Stimulated activated naive CD8-positive, alpha-beta T cell treated with anti-CD3 and anti-CD28 coated beads, Interleukin-15, Interleukin-2, amounts not matched to agents 100 ng/mL and 50 ng/mL, for 24 hours (primary cell): Measurements from ENCODE around the gene RRP8.
A peak's percentile ranks its signal among the peaks of the same experiment; 100 is the strongest.

ENCODE experiments used
- H3K27ac Mint-ChIP-seq: one replicate; pipeline ENCODE4 v1.8.0; 2021; ENCODE audit warnings: mild to moderate bottlenecking, mixed read lengths
- H3K27me3 Mint-ChIP-seq: one replicate; pipeline ENCODE4 v1.8.0; 2021; ENCODE audit warnings: mixed read lengths
- H3K36me3 Mint-ChIP-seq: one replicate; pipeline ENCODE4 v1.8.0; 2021; ENCODE audit warnings: low read depth, mixed read lengths
- H3K4me1 Mint-ChIP-seq: one replicate; pipeline ENCODE4 v1.8.0; 2021; ENCODE audit warnings: low read depth, mixed read lengths
- H3K4me3 Mint-ChIP-seq: one replicate; pipeline ENCODE4 v1.8.0; 2021; ENCODE audit warnings: mild to moderate bottlenecking, mixed read lengths
- H3K9me3 Mint-ChIP-seq: one replicate; pipeline ENCODE4 v1.8.0; 2021; ENCODE audit warnings: mixed read lengths

Gene RRP8

DNA sequence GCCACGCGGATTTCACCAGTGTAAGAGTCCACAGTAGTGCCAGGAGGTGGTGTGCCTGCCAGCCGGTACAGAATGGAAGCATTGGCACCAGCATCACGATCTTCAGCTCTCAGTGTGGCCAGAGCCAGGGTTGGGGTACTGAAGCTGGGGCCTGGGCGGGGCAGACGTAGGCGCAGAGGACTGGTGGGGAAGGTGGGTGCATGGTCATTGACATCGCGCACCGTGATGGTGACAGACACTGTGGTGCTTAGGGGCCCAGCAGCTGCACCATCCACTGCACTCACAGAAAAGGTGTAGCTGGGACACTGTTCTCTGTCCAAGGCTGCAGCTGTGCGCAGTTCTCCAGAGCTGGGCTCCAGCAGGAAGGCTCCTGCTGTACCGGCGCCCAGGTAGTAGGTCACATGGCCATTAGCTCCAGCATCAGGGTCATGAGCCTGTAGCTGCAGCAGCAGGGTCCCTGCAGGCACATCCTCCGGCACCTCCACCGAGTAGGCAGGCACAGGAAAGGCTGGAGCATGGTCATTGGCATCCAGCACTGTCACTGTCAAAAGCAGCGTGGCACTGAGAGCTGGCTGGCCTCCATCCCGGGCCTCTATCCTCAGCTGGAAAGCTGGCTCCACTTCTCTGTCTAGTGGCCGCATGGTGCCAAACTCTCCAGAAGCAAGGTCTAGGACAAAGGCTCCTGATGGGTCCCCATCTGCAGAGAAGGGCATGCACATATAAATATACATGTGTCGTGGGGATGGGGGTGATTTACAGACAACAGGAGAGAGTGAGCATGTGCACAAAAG lies 23.8 kb upstream of the RRP8 start:
- peak overlapping the region; percentile 58 for H3K27ac Mint-ChIP-seq
- H3K27me3 Mint-ChIP-seq, result no peaks in the 10 kb centered on the region
- peaks cover 16% of the 10 kb centered on the region for H3K4me1 Mint-ChIP-seq
- H3K36me3 Mint-ChIP-seq, result no peaks in the 10 kb centered on the region
- H3K9me3 Mint-ChIP-seq, result no peaks in the 10 kb centered on the region
- H3K4me3 Mint-ChIP-seq, result no peak overlapping the region

DNA sequence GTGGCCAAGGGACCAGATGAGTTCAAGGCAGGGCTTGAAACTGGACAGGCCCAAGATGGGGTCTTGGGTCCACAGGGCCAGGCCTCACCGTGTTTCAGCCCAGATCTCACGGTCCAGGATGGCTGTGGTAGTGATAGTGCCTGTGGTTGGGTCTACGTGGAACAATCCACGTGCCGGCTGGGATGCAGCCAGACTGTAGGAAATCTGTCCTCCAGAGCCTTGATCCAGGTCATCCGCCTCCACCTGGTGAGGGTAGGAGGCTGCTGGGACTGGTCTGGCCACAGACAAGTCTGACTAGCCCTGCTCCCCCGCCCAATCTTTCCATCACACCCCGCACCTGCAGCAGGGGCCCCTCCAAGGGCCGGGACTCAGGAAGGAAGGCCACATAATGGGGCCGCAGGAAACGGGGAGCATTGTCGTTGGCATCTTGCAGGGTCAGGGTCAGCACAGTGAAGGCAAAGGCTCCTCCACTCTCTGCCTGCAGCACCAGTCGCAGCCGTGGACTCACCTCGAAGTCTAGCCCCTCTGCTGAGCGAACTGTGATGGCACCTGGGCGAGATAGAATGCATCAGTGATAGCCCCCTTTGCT lies 22.5 kb upstream of the RRP8 start:
- no peaks in the 10 kb centered on the region for H3K36me3 Mint-ChIP-seq
- peaks cover 16% of the 10 kb centered on the region for H3K4me1 Mint-ChIP-seq
- no peaks in the 10 kb centered on the region for H3K9me3 Mint-ChIP-seq
- no peaks in the 10 kb centered on the region for H3K27me3 Mint-ChIP-seq
- no peak overlapping the region for H3K27ac Mint-ChIP-seq
- no peak overlapping the region for H3K4me3 Mint-ChIP-seq

DNA sequence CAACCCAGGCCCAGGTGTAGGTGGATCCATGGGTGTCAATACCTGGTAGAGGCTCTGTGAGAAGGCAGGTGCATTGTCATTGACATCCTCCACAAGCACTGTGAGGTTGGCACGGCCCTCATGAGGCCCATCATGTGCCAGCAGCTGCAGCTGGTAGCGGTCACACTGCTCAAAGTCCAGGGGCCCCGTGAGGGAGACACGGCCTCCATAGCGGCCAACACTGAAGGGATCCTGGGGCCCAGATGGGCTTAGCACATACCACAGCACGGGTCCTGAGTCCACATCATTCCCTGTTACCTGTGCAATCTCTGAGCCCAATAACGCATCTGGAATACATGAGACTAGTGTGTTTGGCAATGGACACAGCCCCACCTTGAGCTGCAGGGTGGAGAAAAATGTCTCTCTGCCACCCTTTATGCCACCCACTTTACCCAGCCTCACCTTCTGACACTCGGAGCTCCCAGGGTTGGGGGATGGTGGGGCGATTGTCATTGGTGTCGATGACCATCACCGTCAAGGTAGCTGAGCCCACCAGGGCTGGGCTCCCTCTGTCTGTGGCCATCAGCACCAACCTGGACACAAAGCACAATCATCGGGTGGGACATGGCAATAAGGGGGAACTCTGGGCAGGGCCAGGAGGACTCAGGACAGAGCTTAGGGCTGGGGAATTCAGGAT lies 21.9 kb upstream of the RRP8 start:
- no peak overlapping the region for H3K4me3 Mint-ChIP-seq
- H3K36me3 Mint-ChIP-seq, result no peaks in the 10 kb centered on the region
- H3K4me1 Mint-ChIP-seq, result peaks cover 16% of the 10 kb centered on the region
- H3K27ac Mint-ChIP-seq, result no peak overlapping the region
- no peaks in the 10 kb centered on the region for H3K9me3 Mint-ChIP-seq
- no peaks in the 10 kb centered on the region for H3K27me3 Mint-ChIP-seq

DNA sequence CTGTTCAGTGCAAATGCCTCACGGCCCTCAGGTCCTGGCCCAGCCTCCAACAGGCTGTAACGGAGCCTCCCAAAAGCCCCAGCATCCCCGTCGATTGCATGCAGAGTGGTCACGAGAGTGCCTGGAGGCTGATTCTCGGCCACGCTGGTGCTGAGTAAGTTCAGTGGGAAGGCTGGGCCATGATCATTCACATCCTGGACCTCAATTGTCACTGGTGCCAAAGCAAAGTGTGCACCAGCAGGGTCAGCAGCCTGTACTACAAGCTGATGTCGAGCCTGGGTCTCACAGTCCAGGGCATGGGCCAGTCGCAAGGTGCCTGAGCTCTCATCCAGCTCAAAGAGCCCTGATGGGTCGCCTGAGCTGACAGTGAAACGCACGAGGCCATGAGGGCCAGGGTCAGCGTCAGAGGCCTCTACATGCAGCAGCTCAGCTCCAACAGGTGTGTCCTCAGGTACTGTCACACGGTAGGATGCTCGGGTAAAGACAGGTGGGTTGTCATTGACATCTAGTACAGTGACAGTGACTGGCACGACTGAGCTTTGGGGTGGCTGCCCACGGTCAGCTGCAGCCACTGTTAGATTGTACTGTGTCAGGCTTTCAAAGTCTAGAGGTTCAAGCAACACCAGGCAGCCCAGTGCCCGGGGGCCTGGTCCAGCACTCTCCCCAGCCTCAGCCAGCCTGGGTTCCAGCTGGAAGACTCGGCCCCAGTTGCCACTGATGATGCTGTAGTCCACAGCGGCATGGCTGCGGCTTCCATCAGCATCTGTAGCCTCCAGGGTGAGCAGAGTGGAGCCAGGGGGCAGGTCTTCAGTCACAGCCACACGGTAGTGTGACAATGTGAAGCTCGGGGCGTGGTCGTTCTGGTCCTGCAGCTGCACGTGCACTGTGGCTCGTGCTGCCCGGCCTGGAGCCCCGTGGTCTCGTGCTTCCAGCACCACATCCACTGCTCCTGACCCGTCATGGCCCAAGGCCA lies 20.3 kb upstream of the RRP8 start:
- Mint-ChIP-seq H3K27ac (no peak overlapping the region), H3K27me3 (no peaks in the 10 kb centered on the region), H3K9me3 (no peaks in the 10 kb centered on the region), H3K4me3 (no peak overlapping the region), H3K4me1 (peaks cover 16% of the 10 kb centered on the region), H3K36me3 (no peaks in the 10 kb centered on the region)

DNA sequence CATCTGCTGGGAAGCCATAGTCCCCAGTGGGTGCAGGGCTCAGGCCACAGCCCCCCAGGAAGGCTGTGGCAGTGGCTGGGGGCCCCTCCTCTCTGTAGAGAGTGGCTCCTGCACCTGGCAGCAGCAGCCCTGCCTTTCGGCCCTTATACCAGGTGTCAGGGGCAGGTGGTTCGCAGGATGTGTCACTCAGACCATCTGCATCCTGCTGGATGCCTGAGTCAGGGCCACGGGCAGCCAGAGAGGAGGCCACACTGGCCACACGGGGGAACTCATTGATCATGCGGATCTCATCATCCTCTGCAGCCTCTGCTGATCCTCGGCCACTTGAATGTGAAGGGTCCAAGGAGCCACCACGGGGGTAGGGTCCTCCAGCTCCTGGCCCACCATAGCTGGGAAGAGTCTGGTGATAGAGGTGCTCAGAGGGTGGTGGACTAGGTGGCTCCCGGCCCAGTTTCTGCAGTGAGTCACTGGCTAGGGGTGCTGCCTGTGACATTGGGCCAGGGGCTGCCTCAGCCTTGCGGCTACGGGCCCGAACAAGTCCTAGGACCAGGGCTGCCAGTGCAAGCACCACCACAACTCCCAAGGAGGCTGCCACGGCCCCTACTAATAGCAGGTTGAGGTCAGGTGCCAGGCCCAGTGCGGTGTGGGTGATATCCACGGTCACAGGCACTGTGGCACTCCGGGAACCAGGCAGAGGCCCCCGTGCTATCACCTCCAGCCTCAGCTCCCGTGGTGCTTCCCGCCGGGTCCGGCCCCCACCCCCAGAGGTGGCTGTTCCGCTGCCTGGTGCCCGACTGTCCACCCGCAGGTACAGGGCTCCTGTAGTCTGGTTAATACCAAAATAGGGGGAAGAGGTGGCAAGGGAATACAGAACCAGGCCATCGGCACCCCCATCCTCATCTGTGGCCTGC lies 19.1 kb upstream of the RRP8 start:
- no peaks in the 10 kb centered on the region for H3K27me3 Mint-ChIP-seq
- no peak overlapping the region for H3K27ac Mint-ChIP-seq
- peaks cover 10% of the 10 kb centered on the region for H3K4me1 Mint-ChIP-seq
- no peaks in the 10 kb centered on the region for H3K36me3 Mint-ChIP-seq
- H3K4me3 Mint-ChIP-seq, result no peak overlapping the region
- H3K9me3 Mint-ChIP-seq, result no peaks in the 10 kb centered on the region

DNA sequence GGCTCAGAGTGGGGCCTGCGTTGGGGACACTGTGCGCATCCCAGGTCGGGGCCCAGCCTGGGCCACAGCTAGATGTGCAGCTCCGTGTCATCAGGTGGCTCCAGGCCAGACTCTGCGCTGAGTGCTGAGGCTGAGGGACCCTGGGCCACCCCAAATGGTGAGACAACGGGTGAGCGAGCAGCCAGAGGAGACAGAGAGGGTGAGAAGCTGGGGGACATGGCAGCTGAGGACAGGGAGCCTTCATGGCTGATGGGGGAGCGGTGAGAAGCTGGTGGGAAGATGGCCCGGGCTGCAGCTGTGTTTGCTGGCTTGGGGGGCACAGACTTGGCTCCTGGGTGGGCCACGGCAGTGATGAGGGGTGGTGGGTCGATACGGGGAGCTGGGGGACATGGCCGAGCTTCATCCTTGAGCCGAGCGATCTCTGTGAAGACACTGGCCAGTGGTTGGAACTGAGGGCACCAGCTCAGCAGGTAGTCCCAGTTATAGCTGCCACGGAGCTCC lies 18.3 kb upstream of the RRP8 start:
- H3K4me3 Mint-ChIP-seq, result no peak overlapping the region
- no peak overlapping the region for H3K27ac Mint-ChIP-seq

DNA sequence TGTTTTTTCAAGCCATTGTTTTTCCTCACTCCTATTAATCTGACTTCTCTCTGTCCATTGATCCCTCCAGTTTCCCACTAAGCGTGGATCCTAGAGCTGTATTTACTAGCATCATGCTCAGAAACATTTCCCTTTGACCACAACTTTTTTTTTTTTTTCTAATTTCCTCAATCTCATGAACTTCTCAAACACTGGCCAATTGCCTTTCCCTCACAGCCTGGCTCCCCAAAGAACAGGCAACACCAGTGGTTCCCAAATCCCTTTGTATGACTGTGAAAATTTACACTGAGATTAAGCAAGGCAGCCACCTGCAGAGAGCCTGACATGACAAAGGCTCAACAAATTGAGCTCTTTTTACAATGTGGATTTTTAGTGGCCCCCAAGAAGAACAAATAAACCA lies 17.2 kb upstream of the RRP8 start:
- peaks cover 5% of the 10 kb centered on the region for H3K36me3 Mint-ChIP-seq
- H3K27ac Mint-ChIP-seq, result no peak overlapping the region
- no peaks in the 10 kb centered on the region for H3K27me3 Mint-ChIP-seq
- no peak overlapping the region for H3K4me3 Mint-ChIP-seq
- H3K9me3 Mint-ChIP-seq, result no peaks in the 10 kb centered on the region
- H3K4me1 Mint-ChIP-seq, result peaks cover 10% of the 10 kb centered on the region

More for the DNA sequence above, 18.3 kb upstream of the RRP8 start:
- Mint-ChIP-seq H3K36me3 (no peaks in the 10 kb centered on the region), H3K27me3 (no peaks in the 10 kb centered on the region), H3K9me3 (no peaks in the 10 kb centered on the region), H3K4me1 (peaks cover 4% of the 10 kb centered on the region)

DNA sequence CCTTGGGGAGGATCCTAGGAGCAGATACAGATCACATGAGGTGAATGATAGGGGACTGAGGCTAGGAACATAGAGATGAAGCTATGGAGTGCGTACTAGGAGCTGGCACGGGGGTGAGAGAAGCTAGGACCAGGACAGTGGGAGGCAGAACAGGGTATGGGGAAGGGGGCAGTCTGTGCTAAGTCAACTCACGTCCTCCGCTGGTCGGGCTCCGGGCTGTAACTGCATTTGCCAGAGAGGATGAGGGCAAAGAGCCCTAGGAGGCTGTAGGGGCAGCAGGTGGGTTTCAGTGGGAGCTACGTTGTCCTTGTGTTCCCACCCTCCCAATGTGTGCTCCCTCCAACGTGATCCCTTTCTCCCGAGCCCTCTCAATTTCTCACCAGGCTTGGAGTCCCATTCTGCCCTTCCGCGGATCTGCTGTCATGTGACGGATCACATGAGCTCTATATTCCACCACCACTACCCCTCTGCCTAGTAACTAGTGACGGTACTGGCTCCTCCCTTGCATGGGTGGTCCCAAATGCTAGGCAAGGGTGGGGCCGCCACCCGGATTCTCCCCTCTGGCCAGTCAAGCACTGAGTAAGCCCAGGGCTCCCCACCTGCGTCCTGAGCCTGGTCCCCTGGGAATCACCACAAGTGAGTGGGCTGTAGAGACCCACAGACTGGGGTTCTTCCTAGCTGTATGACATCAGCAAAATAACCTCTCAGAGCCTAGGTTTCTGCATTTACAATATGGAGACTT lies 15.8 kb upstream of the RRP8 start, which contains the start of gene TPP1:
Gene TPP1 (minus strand): TSS at position 419 of the 742 bp plus-strand sequence. CDS start 22 bp downstream, at position 397.
- Mint-ChIP-seq H3K36me3 (peaks cover 11% of the 10 kb centered on the region), H3K27me3 (no peaks in the 10 kb centered on the region), H3K4me3 (no peak within 1 kb of the TSS), H3K4me1 (peaks cover 11% of the 10 kb centered on the region), H3K9me3 (no peaks in the 10 kb centered on the region), H3K27ac (no peak within 1 kb of the TSS)

DNA sequence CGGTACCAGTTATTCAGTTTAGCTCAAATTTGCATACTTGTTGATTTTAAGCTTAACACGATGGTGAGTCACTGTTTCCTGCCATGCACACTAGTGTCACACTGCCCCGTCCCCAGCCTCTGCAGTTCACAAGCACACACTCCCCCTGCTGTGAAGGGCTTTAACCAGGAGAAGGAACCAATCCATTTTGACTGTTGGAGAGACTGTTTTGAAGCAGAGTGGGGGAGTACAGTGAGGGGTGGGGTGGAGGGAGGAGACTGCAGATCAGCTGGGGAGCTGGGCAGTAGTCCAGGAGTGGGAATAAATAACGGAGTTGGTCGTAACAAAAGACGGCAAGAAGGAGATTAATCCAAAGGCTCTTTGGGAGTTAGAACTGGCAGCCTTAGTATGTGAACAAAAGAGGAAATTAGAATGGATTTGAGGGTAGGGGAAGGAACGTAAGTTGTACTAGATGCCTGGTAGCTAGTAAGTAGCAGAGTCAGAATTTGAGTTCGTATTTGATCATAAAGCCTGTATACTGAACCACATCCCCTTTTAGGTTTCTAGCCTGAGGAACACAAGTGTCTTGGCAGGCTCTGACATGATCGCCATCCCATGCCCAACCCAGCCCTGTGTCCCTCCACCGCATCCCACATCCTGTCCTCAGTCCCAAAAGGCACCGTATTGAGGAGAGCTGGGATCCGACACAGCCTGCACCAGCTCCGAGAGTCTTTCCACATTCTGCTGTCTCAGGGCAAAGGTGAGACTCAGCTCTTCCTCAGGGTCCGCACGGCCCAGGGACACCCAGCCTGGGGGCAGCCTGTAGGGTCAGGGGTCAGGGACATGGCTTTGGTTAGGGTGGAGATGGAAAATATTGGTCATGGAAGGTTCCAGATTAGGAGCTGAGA lies 14.9 kb upstream of the RRP8 start:
- Mint-ChIP-seq H3K4me1 (peaks cover 11% of the 10 kb centered on the region), H3K27ac (no peak overlapping the region), H3K27me3 (no peaks in the 10 kb centered on the region), H3K36me3 (peaks cover 11% of the 10 kb centered on the region), H3K9me3 (no peaks in the 10 kb centered on the region), H3K4me3 (no peak overlapping the region)

DNA sequence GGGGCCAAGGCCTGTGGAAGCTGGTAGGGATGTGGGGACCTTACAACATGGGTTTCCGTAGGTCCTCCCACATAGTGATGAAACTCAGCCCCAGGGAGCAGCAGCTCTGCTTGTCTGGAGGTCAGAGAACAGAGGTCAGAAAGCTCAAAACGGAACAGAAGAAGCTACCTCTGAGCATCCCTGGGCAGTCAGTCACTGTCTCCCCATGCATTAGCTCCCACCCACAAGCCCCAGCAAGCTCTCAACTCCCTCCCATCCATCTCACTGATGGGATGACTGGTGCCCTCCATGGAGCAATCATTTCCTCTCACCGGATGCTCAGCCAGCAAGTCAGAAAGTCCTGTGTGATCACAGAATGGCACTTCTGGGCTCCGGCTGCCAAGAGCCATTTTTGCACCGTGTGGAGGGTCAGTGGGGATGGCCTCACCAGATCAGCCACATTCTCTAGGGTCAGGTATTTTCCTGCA lies 13.9 kb upstream of the RRP8 start:
- Mint-ChIP-seq H3K27ac (no peak overlapping the region), H3K9me3 (no peaks in the 10 kb centered on the region), H3K4me1 (peaks cover 11% of the 10 kb centered on the region), H3K4me3 (no peak overlapping the region), H3K27me3 (no peaks in the 10 kb centered on the region), H3K36me3 (peaks cover 11% of the 10 kb centered on the region)

DNA sequence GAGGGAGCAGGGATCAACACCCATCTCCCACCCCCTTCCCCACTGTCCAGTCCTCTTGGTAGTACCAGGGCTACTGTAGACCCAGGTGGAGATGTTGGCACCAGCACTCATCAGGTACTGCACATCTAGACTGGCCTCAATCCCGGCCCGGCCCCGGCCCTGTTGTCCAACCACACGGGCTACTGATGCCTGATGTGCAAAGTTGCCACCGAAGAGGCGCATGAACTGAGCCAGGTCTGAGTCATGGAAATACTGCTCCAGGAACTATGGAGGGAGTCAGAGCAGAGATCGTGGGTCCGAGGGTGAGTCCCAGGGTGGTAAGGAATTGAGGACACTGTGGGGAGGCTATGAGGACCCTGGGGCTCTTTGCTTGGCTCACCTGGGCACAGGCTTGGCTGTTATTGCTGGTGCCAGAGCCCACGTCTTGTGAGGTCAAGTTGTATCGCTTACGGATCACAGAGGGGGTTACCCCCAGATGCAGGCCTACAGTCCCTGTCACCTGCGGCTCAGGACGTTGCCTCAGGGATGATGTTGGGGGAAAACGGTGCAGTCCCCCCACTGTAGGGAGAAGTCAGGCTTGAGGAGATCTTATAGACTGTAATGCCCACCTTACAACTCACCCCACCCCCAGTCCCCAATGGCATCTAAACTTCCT lies 13.3 kb upstream of the RRP8 start:
- H3K27me3 Mint-ChIP-seq, result no peaks in the 10 kb centered on the region
- H3K36me3 Mint-ChIP-seq, result peaks cover 11% of the 10 kb centered on the region
- H3K9me3 Mint-ChIP-seq, result no peaks in the 10 kb centered on the region
- H3K4me1 Mint-ChIP-seq, result peaks cover 11% of the 10 kb centered on the region
- no peak overlapping the region for H3K27ac Mint-ChIP-seq
- no peak overlapping the region for H3K4me3 Mint-ChIP-seq
